Activated gamma-delta T cell treated with anti-CD3 and anti-CD28 coated beads, Interleukin-2, amount 50 U/mL, for 16 hours (primary cell): Measurements from ENCODE around the gene NR5A1.

Source experiments
- DNase-seq: peaks from one replicate; pipeline ENCODE4 v3.0.0-alpha.2; 2020; ENCODE audit warnings: low read depth

The NR5A1 gene

DNA sequence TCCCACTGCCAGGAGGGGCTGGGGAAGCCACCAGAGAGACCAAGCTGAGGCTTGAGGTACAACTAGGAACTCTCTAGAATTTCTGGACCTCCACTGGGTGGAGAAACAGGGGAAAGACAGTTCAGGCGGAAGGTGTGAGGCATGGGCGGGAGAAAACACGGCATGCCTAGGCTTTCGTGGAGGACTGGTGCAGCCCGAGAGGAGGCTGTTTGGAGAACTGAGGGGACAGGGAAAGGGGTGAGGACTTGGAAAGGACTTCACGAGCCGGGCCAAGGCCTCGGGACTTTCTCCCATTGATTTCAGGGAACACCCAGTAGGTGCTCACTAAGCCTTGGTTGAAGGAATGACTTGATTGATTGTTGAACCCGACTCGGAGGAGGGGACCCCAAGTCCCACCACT, 66.4 kb downstream of the NR5A1 start:
- DNase-seq, result no peak

DNA sequence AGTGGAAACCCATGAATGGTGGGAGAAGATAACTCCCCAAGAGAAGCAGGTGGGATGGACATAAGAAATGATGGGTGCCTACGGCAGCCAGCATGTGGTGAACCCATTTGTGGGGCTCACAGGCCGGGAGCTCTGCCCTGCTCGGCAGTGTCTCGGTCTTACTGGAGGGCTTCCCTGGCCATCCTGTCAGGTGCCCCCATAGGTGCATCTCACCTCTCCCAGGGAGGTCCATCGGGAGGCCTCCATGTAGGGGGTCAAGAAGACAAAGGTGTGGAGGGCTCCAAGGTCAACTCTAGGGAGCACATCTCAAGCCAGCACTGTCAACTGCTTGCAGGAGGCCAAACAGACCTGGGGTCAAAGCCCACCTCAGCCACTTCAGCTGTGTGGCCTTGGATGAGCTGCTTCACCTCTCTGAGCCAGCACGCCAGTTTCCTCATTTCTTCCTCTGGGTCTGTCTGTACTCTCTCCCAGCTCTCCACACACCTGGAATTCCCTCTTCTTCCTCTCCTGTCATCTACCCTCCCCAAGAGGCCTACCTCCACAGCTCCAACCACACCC, 67.4 kb downstream of the NR5A1 start:
- no peak for DNase-seq

DNA sequence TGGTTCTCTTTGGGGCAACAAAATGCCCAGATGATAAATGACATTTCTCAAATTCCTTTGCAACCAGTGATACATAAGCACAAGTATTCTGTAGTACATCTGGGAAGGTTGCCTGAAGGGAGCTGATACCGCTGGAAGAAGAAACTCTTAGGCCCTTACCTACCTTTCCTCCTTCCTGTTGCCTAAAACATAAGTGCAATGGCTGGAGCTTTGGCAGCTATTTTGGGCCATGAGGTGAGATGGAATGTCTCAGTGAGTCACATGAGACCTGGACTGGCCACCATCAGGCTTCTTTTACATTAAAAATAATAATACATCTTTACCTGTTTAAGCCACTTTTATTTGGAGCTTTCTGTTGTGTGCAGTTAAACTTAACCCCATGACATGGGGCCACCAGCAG, 68.1 kb downstream of the NR5A1 start:
- no peak for DNase-seq

DNA sequence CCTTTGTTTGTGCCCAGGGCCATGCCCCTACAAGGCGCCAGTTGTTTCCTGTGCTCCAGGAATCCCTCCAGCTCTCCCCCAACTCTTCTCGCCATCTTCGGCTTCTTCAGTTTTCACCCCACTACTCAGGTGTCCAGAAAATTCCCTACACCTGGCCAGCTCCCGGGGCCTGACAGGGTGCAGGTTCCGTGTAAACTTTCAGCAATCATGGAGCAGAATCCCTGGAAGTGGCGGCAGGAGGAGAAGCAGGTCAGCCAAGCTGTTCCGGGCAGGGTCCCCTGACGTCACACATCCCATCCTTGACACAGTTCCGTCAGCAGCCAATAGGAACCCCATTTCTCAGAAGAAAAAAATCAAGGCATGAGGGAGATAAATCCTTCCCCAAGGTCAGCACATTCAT, 69.1 kb downstream of the NR5A1 start:
- DNase-seq, result no peak

DNA sequence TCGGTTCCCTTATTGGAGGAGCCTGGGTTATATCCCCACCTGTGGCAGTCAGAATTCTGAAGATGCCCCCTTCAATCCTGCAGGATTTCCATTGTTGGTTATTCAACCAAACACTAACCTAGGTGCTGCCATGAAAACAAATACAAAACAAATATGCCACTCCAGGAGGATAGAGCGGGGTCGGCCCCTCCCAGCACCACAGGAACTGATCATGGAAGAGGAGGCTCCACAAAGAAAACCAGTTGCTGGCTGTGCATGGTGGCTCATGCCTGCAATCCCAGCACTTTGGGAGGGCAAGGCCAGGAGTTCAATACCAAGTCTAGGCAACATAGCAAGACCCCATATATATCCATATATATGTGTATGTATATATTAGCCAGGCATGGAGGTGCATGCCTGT, 70.1 kb downstream of the NR5A1 start:
- DNase-seq, result no peak

DNA sequence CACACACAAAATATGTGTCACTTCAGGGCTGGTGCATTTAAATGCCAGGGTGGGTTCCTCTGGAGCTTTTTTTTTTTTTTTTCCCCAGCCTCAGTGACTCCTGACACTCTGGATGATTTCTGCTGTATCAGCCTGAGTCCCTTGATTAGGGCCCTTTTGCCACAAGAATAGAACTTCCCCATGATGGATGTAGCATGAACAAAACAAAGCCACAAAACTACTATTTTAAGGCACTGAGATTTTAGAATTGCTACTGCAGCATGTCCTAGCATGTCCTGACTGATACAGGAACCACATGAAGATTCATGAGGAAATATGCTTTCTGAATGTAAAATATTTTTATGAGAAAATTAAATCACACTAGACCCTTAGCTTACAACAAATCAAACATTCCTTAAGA, 70.9 kb downstream of the NR5A1 start:
- DNase-seq, result no peak
